Esophagus (tissue), 2 donors: Measurements from ENCODE around the gene OGDHL. TPM values are rescaled to one million over a fixed set of nuclear protein-coding genes. Genes with fewer than 3 reads are reported as not detected.
"Not testable (repeated sequence)": the region's sequence is repeated elsewhere in the genome, so short reads cannot be mapped to it uniquely, and the experiment has no call there.

Source experiments
- H3K27ac ChIP-seq, 2 donors: one replicate each; pipeline ENCODE4 v1.5.1; 2013; ENCODE audit warnings: low read depth in 2 of 2, mild to moderate bottlenecking in 2 of 2, inconsistent platforms in 1 of 2, low read length in 1 of 2, moderate library complexity in 1 of 2
- H3K27me3 ChIP-seq, 2 donors: one replicate each; pipeline ENCODE4 v1.6.1; 2013; ENCODE audit warnings: low read length in 2 of 2, control low read depth in 1 of 2, mild to moderate bottlenecking in 1 of 2; ENCODE audit not compliant: insufficient read depth in 2 of 2, control insufficient read depth in 1 of 2
- H3K36me3 ChIP-seq, 2 donors: one replicate each; pipeline ENCODE4 v1.6.1; 2013; ENCODE audit warnings: low read length in 1 of 2; ENCODE audit not compliant: control insufficient read depth in 2 of 2, insufficient read depth in 2 of 2
- H3K4me1 ChIP-seq, 2 donors: one replicate each; pipeline ENCODE4 v1.6.1; 2013; ENCODE audit warnings: low read length in 1 of 2; ENCODE audit not compliant: control insufficient read depth in 2 of 2, insufficient read depth in 2 of 2
- H3K4me3 ChIP-seq, 2 donors: one replicate each; pipeline ENCODE4 v1.5.1; 2013; ENCODE audit warnings: low read length in 2 of 2, mild to moderate bottlenecking in 2 of 2, low read depth in 1 of 2, moderate library complexity in 1 of 2
- H3K9me3 ChIP-seq, 2 donors: one replicate each; pipeline ENCODE4 v1.6.1; 2013; ENCODE audit warnings: mild to moderate bottlenecking in 2 of 2, low read depth in 1 of 2, low read length in 1 of 2, moderate library complexity in 1 of 2; ENCODE audit not compliant: control insufficient read depth in 2 of 2, insufficient read depth in 1 of 2
- WGBS, 2 donors: extraction: QIAGEN DNeasy Blood & Tissue Kit; methylation state at CpG; one replicate each; pipeline ENCODE4 v1.1.7; 2013; 5-methylcytosine and 5-hydroxymethylcytosine counted together
- polyA plus RNA-seq, 2 donors: library from polyadenylated mRNA; stranded (reverse); fragments of 200-250 nt; gene quantifications; one replicate each; pipeline ENCODE4 v1.2.3, GENCODE V29; 2013
- donor health status: healthy with polysubstance abuse.
- donor health status: Bipolar disorder and iron deficiency.

Gene OGDHL
- polyA plus RNA-seq, 2 donors, result 0.10 to 0.16 TPM

- H3K4me1 ChIP-seq, H3K36me3 ChIP-seq, H3K9me3 ChIP-seq, H3K4me3 ChIP-seq, H3K27ac ChIP-seq, H3K27me3 ChIP-seq: not testable (repeated sequence)
- 41 to 43% methylated on average over 5 of the region's 5 CpGs for WGBS, 2 donors
Measured at GRCh38 chr10:49772944-49773343, 10.8 kb upstream of the OGDHL start.

GRCh38 chr10:49771046-49771445, 8.9 kb upstream of the OGDHL start:
- H3K4me1 ChIP-seq, H3K36me3 ChIP-seq, H3K9me3 ChIP-seq, H3K27ac ChIP-seq, H3K4me3 ChIP-seq: not testable (repeated sequence)
- H3K27me3 ChIP-seq, result peaks cover 10 to 12% of the 10 kb centered on the region in 2 donors
- WGBS, 2 donors, result 43 to 44% methylated on average over 11 of the region's 11 CpGs

- 95 to 96% methylated on average over 8 of the region's 8 CpGs for WGBS, 2 donors
- H3K27me3 ChIP-seq, result peaks cover 10 to 12% of the 10 kb centered on the region in 2 donors
- H3K4me3 ChIP-seq, result no peak overlapping the region
- H3K27ac ChIP-seq, result no peak overlapping the region
- H3K4me1 ChIP-seq, result no peaks in the 10 kb centered on the region
- peaks cover 0 to 3% of the 10 kb centered on the region in 2 donors for H3K9me3 ChIP-seq
- H3K36me3 ChIP-seq, result no peaks in the 10 kb centered on the region
Measured at GRCh38 chr10:49769692-49770091, 7.6 kb upstream of the OGDHL start.

- Histone ChIP-seq H3K4me3 (no peak overlapping the region), H3K4me1 (no peaks in the 10 kb centered on the region), H3K27ac (no peak overlapping the region), H3K27me3 (peaks cover 10 to 12% of the 10 kb centered on the region in 2 donors), H3K36me3 (no peaks in the 10 kb centered on the region), H3K9me3 (peaks cover 0 to 3% of the 10 kb centered on the region in 2 donors)
- WGBS, 2 donors, result 12% methylated on average over 36 to 45 of the region's 45 CpGs
Measured at GRCh38 chr10:49768731-49769130, 6.6 kb upstream of the OGDHL start.

GRCh38 chr10:49768329-49768728, 6.2 kb upstream of the OGDHL start:
- Histone ChIP-seq H3K4me1 (no peaks in the 10 kb centered on the region), H3K27me3 (peaks cover 10 to 12% of the 10 kb centered on the region in 2 donors)

GRCh38 chr10:49767752-49768151, 5.6 kb upstream of the OGDHL start:
- no peak overlapping the region for H3K27ac ChIP-seq
- no peaks in the 10 kb centered on the region for H3K4me1 ChIP-seq
- peaks cover 0 to 3% of the 10 kb centered on the region in 2 donors for H3K9me3 ChIP-seq
- no peaks in the 10 kb centered on the region for H3K36me3 ChIP-seq
- H3K4me3 ChIP-seq, result no peak overlapping the region
- H3K27me3 ChIP-seq, result peaks cover 10 to 12% of the 10 kb centered on the region in 2 donors
- 54 to 55% methylated on average over 7 of the region's 7 CpGs for WGBS, 2 donors

More at GRCh38 chr10:49768329-49768728, 6.2 kb upstream of the OGDHL start:
- Histone ChIP-seq H3K9me3 (peaks cover 0 to 3% of the 10 kb centered on the region in 2 donors), H3K36me3 (no peaks in the 10 kb centered on the region), H3K27ac (no peak overlapping the region), H3K4me3 (no peak overlapping the region)
- WGBS, 2 donors, result 10 to 11% methylated on average over 38 of the region's 38 CpGs

GRCh38 chr10:49766484-49766883, 4.4 kb upstream of the OGDHL start:
- peaks cover 10 to 12% of the 10 kb centered on the region in 2 donors for H3K27me3 ChIP-seq
- 82 to 83% methylated on average over 2 of the region's 2 CpGs for WGBS, 2 donors
- no peak overlapping the region for H3K27ac ChIP-seq

GRCh38 chr10:49762566-49762877, 399 bp upstream of the OGDHL start:
- Histone ChIP-seq H3K4me1 (peaks cover 0 to 4% of the 10 kb centered on the region in 2 donors), H3K27me3 (peaks cover 0 to 3% of the 10 kb centered on the region in 2 donors), H3K9me3 (peaks cover 0 to 3% of the 10 kb centered on the region in 2 donors), H3K4me3 (peak overlapping the region in 1 of 2 donors; percentile 55), H3K27ac (no peak overlapping the region), H3K36me3 (no peaks in the 10 kb centered on the region)
- WGBS, 2 donors, result 44 to 51% methylated on average over 4 of the region's 4 CpGs

More at GRCh38 chr10:49766484-49766883, 4.4 kb upstream of the OGDHL start:
- H3K9me3 ChIP-seq, result peaks cover 0 to 5% of the 10 kb centered on the region in 2 donors
- no peak overlapping the region for H3K4me3 ChIP-seq
- H3K36me3 ChIP-seq, result no peaks in the 10 kb centered on the region
- H3K4me1 ChIP-seq, result peaks cover 0 to 4% of the 10 kb centered on the region in 2 donors

GRCh38 chr10:49761201-49761788, 828 bp downstream of the OGDHL start:
- peak overlapping the region in 1 of 2 donors; percentile 55 for H3K4me3 ChIP-seq
- H3K27me3 ChIP-seq, result no peaks in the 10 kb centered on the region
- H3K27ac ChIP-seq, result no peak overlapping the region
- peaks cover 0 to 3% of the 10 kb centered on the region in 2 donors for H3K9me3 ChIP-seq
- peaks cover 0 to 7% of the 10 kb centered on the region in 2 donors for H3K4me1 ChIP-seq
- 23 to 26% methylated on average over 16 of the region's 16 CpGs for WGBS, 2 donors
- no peaks in the 10 kb centered on the region for H3K36me3 ChIP-seq

- Histone ChIP-seq H3K27me3 (no peaks in the 10 kb centered on the region), H3K4me1 (peaks cover 0 to 7% of the 10 kb centered on the region in 2 donors), H3K27ac (no peak overlapping the region), H3K36me3 (no peaks in the 10 kb centered on the region), H3K4me3 (no peak overlapping the region), H3K9me3 (peaks cover 0 to 3% of the 10 kb centered on the region in 2 donors)
- 48 to 61% methylated on average over 3 of the region's 3 CpGs for WGBS, 2 donors
Measured at GRCh38 chr10:49760789-49761188, 1.3 kb downstream of the OGDHL start.
